GM12872 (cell line): ENCODE results near the gene KCNA10.

Experiments used
- CTCF ChIP-seq: IDR thresholded peaks from 3 replicates; pipeline ENCODE4 v1.5.1; 2011; ENCODE audit warnings: low read depth, mild to moderate bottlenecking, low read length, moderate library complexity; ENCODE audit not compliant: insufficient read depth

KCNA10 gene

GRCh38 chr1:110556471-110556807 lies 37.5 kb upstream of the KCNA10 start:
- no peak for TF ChIP-seq CTCF

DNA sequence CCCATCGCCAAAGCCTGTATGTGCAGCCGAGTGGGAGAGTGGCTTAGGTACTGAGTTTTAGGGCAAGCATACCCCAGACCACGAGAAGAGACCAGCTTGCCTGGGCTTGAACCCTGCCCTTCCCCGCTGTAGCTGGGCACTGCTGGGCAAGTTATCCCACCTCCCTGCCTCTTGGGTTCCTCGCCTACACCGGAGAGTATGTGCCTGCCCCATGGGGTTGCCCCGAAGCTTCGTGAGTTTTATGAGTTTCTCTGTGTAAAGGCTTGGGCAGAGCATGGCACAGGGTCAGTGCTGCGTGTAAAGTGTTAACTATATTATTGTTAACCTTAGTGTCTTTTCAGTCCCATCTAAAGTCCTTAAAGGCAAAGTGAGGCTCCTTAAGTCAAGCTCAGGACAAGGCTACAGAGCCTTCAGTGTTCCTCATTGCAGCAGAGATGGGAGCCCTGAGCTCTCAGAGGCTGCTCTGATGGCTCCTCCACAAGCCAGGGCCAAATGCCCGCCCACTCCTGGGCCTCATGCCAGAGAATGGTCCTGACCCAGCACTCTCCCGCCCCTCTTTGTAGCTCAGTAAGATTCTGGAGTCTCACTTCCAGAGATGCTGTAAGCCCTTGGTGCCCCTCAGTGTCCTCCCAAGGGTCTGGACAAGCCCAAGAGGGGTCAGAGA lies 37.0 kb upstream of the KCNA10 start:
- TF ChIP-seq CTCF, result no peak

- TF ChIP-seq CTCF, result peak; percentile 66
Observed at GRCh38 chr1:110554871-110555801, 36.2 kb upstream of the KCNA10 start.

DNA sequence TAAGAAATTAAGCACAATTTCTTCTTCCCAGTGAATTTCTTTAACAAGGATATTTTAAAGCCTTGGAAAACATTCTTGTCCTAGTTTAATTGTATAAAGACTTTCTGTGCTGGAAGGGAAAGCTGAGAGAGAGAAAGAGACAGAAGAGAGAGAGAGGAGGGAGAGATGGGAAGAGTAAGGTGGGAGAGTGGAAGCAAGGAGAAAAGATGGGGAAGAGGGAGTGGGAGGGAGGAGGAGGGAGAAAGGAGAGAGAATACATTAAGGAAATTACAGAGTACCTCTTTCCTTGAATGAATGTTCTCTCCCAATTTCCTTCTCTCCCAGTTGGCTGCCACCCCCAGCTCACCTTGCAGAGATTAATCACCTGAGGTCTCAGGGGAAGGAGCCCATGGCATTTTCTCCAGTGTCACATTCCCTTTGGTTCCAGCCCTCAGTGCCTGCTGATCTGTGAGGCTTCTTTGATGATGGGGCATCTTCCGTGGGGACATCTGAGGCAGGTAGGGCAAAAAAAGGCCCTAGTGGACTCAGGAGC lies 32.4 kb upstream of the KCNA10 start:
- TF ChIP-seq CTCF, result no peak

GRCh38 chr1:110549831-110550230 lies 30.9 kb upstream of the KCNA10 start:
- TF ChIP-seq CTCF, result no peak

- peak; percentile 70 for TF ChIP-seq CTCF
Observed at GRCh38 chr1:110548381-110548780, 29.4 kb upstream of the KCNA10 start.

GRCh38 chr1:110547017-110547416 lies 28.0 kb upstream of the KCNA10 start:
- TF ChIP-seq CTCF, result no peak
